Esophagus squamous epithelium (tissue), 5 donors: ENCODE results near the gene KCNN3. TPM values are rescaled to one million over a fixed set of nuclear protein-coding genes. Genes with fewer than 3 reads are reported as not detected.

Experiments
- DNase-seq: peaks from one replicate; lab custom pipeline; 2025; lab: John Stamatoyannopoulos, UW
- H3K27ac ChIP-seq, 4 donors: fragments of 200-600 bp; sonication (generic); one replicate each; pipeline ENCODE4 v1.5.1; 2016 to 2019; ENCODE audit warnings: mild to moderate bottlenecking in 1 of 4
- H3K27me3 ChIP-seq, 4 donors: fragments of 200-600 bp; sonication (generic); 1 replicate in 3 of 4; 2 replicates in 1 of 4; pipeline versions ENCODE4 v1.5.1 to v1.6.0; 2017 to 2021; ENCODE audit warnings: antibody characterized with exemption in 1 of 4
- H3K36me3 ChIP-seq, 3 donors: fragments of 200-600 bp; sonication (generic); one replicate each; pipeline ENCODE4 v1.5.1; 2016 to 2019
- H3K4me1 ChIP-seq, 3 donors: fragments of 200-600 bp; sonication (generic); one replicate each; pipeline ENCODE4 v1.5.1; 2017 to 2019
- H3K4me3 ChIP-seq, 4 donors: fragments of 200-600 bp; sonication (generic); 1 replicate in 3 of 4; 2 replicates in 1 of 4; pipeline ENCODE4 v1.5.1; 2016 to 2019; ENCODE audit warnings: mild to moderate bottlenecking in 2 of 4, moderate library complexity in 1 of 4
- H3K9me3 ChIP-seq, 3 donors: fragments of 200-600 bp; sonication (generic); one replicate each; pipeline ENCODE4 v1.5.1; 2016 to 2019
- CTCF ChIP-seq, 6 experiments: fragments of 450-650 bp in 4 of 6; fragments of 200-600 bp in 2 of 6; sonication (generic) in 2 of 6; IDR thresholded peaks; one replicate each; pipeline ENCODE4 v1.5.1; 2016 to 2019; ENCODE audit warnings: antibody characterized with exemption in 6 of 6, mild to moderate bottlenecking in 4 of 6, moderate library complexity in 4 of 6
- POLR2A ChIP-seq, 4 donors: fragments of 450-650 bp; IDR thresholded peaks; one replicate each; pipeline ENCODE4 v1.6.1; 2017; ENCODE audit warnings: antibody characterized with exemption in 4 of 4, mild to moderate bottlenecking in 4 of 4, moderate library complexity in 3 of 4
- WGBS, 2 donors: methylation state at CpG; one replicate each; pipeline ENCODE4 v1.1.5; 2018; 5-methylcytosine and 5-hydroxymethylcytosine counted together
- intact Hi-C: fragments of 100-400 bp; cut with DNase I; formaldehyde crosslinking; loops from one replicate; pipeline ENCODE4 v1.15.0; 2022
- total RNA-seq, 4 donors: library from RNA; depleted of rRNA; stranded (reverse); fragments of >200 nt; gene quantifications; one replicate each; pipeline ENCODE4 v1.1.0, GENCODE V29; 2016
- donor health status: DM: yes; HTN: yes; CAD: no.

The KCNN3 gene
- total RNA-seq, 4 donors from 2014 or later, result 0.08 to 1.7 (median 0.50) TPM

- TF ChIP-seq CTCF (IDR thresholded peaks at IDR 0.05) (no peak), POLR2A (IDR thresholded peaks at IDR 0.05) (no peak)
- WGBS, 2 donors, result 84 to 86% methylated on average over 6 of the region's 19 CpGs
- no peaks in the 10 kb centered on the region for H3K36me3 ChIP-seq
These were observed 23.3 kb downstream of the KCNN3 start for GRCh38 chr1:154846565-154847442.

GRCh38 chr1:154845879-154846278 lies 24.2 kb downstream of the KCNN3 start:
- TF ChIP-seq CTCF (IDR thresholded peaks at IDR 0.05), result no peak
- TF ChIP-seq POLR2A (IDR thresholded peaks at IDR 0.05), result no peak
- WGBS, 2 donors, result 64 to 78% methylated on average over 2 to 5 of the region's 6 CpGs
- no peak overlapping the region for H3K4me3 ChIP-seq
- intact Hi-C loops, result no loop called here
- peaks cover 0 to 14% (median 0%) of the 10 kb centered on the region in 3 donors for H3K4me1 ChIP-seq
- H3K27ac ChIP-seq, result no peak overlapping the region
- DNase-seq, result no peak
- no peaks in the 10 kb centered on the region for H3K36me3 ChIP-seq
- H3K27me3 ChIP-seq, result peaks cover 0 to 10% (median 0%) of the 10 kb centered on the region in 4 donors
- H3K9me3 ChIP-seq, result no peaks in the 10 kb centered on the region

More at GRCh38 chr1:154846565-154847442, 23.3 kb downstream of the KCNN3 start:
- Histone ChIP-seq H3K9me3 (no peaks in the 10 kb centered on the region), H3K27me3 (peaks cover 0 to 10% (median 0%) of the 10 kb centered on the region in 4 donors), H3K27ac (no peak overlapping the region), H3K4me3 (no peak overlapping the region), H3K4me1 (peaks cover 0 to 13% (median 0%) of the 10 kb centered on the region in 3 donors)
- intact Hi-C loops, result no loop called here
- no peak for DNase-seq

GRCh38 chr1:154845174-154845573 lies 24.9 kb downstream of the KCNN3 start:
- no peaks in the 10 kb centered on the region for H3K36me3 ChIP-seq
- DNase-seq, result no peak
- H3K4me1 ChIP-seq, result peaks cover 0 to 21% (median 0%) of the 10 kb centered on the region in 3 donors
- 57 to 72% methylated on average over 2 of the region's 3 CpGs for WGBS, 2 donors
- H3K27me3 ChIP-seq, result peaks cover 0 to 10% (median 0%) of the 10 kb centered on the region in 4 donors
- H3K27ac ChIP-seq, result no peak overlapping the region
- no peak overlapping the region for H3K4me3 ChIP-seq
- intact Hi-C loops, result no loop called here
- no peak for TF ChIP-seq POLR2A (IDR thresholded peaks at IDR 0.05)
- no peak for TF ChIP-seq CTCF (IDR thresholded peaks at IDR 0.05)
- H3K9me3 ChIP-seq, result no peaks in the 10 kb centered on the region

- H3K4me1 ChIP-seq, result peaks cover 0 to 23% (median 0%) of the 10 kb centered on the region in 3 donors
- TF ChIP-seq CTCF (IDR thresholded peaks at IDR 0.05), result no peak
- TF ChIP-seq POLR2A (IDR thresholded peaks at IDR 0.05), result no peak
- peaks cover 0 to 10% (median 0%) of the 10 kb centered on the region in 4 donors for H3K27me3 ChIP-seq
- intact Hi-C loops, result no loop called here
- H3K9me3 ChIP-seq, result no peaks in the 10 kb centered on the region
- H3K36me3 ChIP-seq, result no peaks in the 10 kb centered on the region
- no peak for DNase-seq
- WGBS, 2 donors, result 81 to 90% methylated on average over 8 to 10 of the region's 10 CpGs
- H3K4me3 ChIP-seq, result no peak overlapping the region
- no peak overlapping the region for H3K27ac ChIP-seq
These were observed 25.8 kb downstream of the KCNN3 start for GRCh38 chr1:154844297-154844681.

GRCh38 chr1:154843636-154844296 lies 26.3 kb downstream of the KCNN3 start:
- H3K4me1 ChIP-seq, result peaks cover 0 to 23% (median 0%) of the 10 kb centered on the region in 3 donors
- TF ChIP-seq POLR2A (IDR thresholded peaks at IDR 0.05), result no peak
- no peak for TF ChIP-seq CTCF (IDR thresholded peaks at IDR 0.05)
- H3K36me3 ChIP-seq, result no peaks in the 10 kb centered on the region
- intact Hi-C loops, result no loop called here
- H3K9me3 ChIP-seq, result no peaks in the 10 kb centered on the region
- 60 to 66% methylated on average over 10 to 12 of the region's 15 CpGs for WGBS, 2 donors
- no peak overlapping the region for H3K27ac ChIP-seq
- no peak for DNase-seq
- no peak overlapping the region for H3K4me3 ChIP-seq
- H3K27me3 ChIP-seq, result peaks cover 0 to 10% (median 0%) of the 10 kb centered on the region in 4 donors
